WTC11 (cell line): Measurements from ENCODE around the gene TNNI3K. TPM values are rescaled to one million over a fixed set of nuclear protein-coding genes. Genes with fewer than 3 reads are reported as not detected.
A peak's percentile ranks its signal among the peaks of the same experiment; 100 is the strongest.

ENCODE experiments used
- ATAC-seq: fragments of 200-7000 bp; cut with Tn5 transposase; 2 replicates; pipeline ENCODE4 v1.10.0; 2021; ENCODE audit warnings: mild to moderate bottlenecking, moderate library complexity
- CTCF ChIA-PET: fragments of 300-600 bp; sonication (Branson Sonifier 250); formaldehyde crosslinking; loops from one replicate; lab custom pipeline; 2021; ENCODE audit warnings: antibody characterized with exemption; lab: Charles Lee
- POLR2A ChIA-PET: fragments of 350-600 bp; sonication (Branson Sonifier 250); formaldehyde crosslinking; loops from one replicate; lab custom pipeline; 2021; ENCODE audit warnings: antibody characterized with exemption; lab: Charles Lee
- DNase-seq: peaks from one replicate; pipeline ENCODE4 v3.0.0; 2021; ENCODE audit warnings: low spot score
- H3K27ac Mint-ChIP-seq: 2 replicates; pipeline ENCODE4 v1.8.0; 2021; ENCODE audit warnings: mixed read lengths
- H3K27me3 Mint-ChIP-seq: 2 replicates; pipeline ENCODE4 v1.8.0; 2021; ENCODE audit warnings: low read depth, mild to moderate bottlenecking, moderate library complexity, mixed read lengths
- H3K36me3 Mint-ChIP-seq: 2 replicates; pipeline ENCODE4 v1.8.0; 2021; ENCODE audit warnings: mixed read lengths
- H3K4me1 Mint-ChIP-seq: 2 replicates; pipeline ENCODE4 v1.8.0; 2022; ENCODE audit warnings: mixed read lengths
- H3K4me3 Mint-ChIP-seq: 2 replicates; pipeline ENCODE4 v1.8.0; 2021; ENCODE audit warnings: mild to moderate bottlenecking, moderate library complexity, mixed read lengths
- H3K9me3 Mint-ChIP-seq: 2 replicates; pipeline ENCODE4 v1.8.0; 2021; ENCODE audit warnings: mixed read lengths
- ATF3 ChIP-seq: sonication (generic); formaldehyde crosslinking; conservative IDR thresholded peaks from 2 replicates; pipeline ENCODE4 v1.8.1; 2022; ENCODE audit warnings: mild to moderate bottlenecking, missing genetic modification reagents
- ERG ChIP-seq: fragments of 250-450 bp; sonication (Bioruptor Pico); IDR thresholded peaks from 2 replicates; pipeline ENCODE4 v1.8.0; 2021; ENCODE audit warnings: mild to moderate bottlenecking
- ETV6 ChIP-seq: sonication (generic); formaldehyde crosslinking; IDR thresholded peaks from 2 replicates; pipeline ENCODE4 v1.8.1; 2022; ENCODE audit warnings: mild to moderate bottlenecking, missing genetic modification reagents
- FOXK1 ChIP-seq: sonication (generic); formaldehyde crosslinking; IDR thresholded peaks from 2 replicates; pipeline ENCODE4 v1.8.0; 2022; ENCODE audit warnings: mild to moderate bottlenecking, moderate library complexity, missing genetic modification reagents
- GRHL2 ChIP-seq: fragments of 250-450 bp; sonication (Bioruptor Pico); IDR thresholded peaks from 2 replicates; pipeline ENCODE4 v1.8.0; 2022; ENCODE audit warnings: mild to moderate bottlenecking, moderate library complexity; ENCODE audit not compliant: insufficient replicate concordance, severe bottlenecking
- GTF2I ChIP-seq: fragments of 250-450 bp; sonication (Bioruptor Pico); conservative IDR thresholded peaks from 2 replicates; pipeline ENCODE4 v1.4.0; 2021; ENCODE audit warnings: mild to moderate bottlenecking
- HMGXB4 ChIP-seq: sonication (generic); formaldehyde crosslinking; IDR thresholded peaks from 2 replicates; pipeline ENCODE4 v1.8.1; 2023; ENCODE audit warnings: mild to moderate bottlenecking, moderate library complexity, missing genetic modification reagents
- IRF1 ChIP-seq: sonication (generic); formaldehyde crosslinking; IDR thresholded peaks from 2 replicates; pipeline ENCODE4 v1.8.0; 2023; ENCODE audit warnings: missing genetic modification reagents
- JUN ChIP-seq: sonication (generic); formaldehyde crosslinking; IDR thresholded peaks from 2 replicates; pipeline ENCODE4 v1.8.0; 2023; ENCODE audit warnings: mild to moderate bottlenecking, missing genetic modification reagents
- NR1H2 ChIP-seq: sonication (generic); formaldehyde crosslinking; IDR thresholded peaks from 2 replicates; pipeline ENCODE4 v1.9.0; 2021; ENCODE audit warnings: mild to moderate bottlenecking, moderate library complexity, missing genetic modification reagents
- NR2C2 ChIP-seq: sonication (generic); formaldehyde crosslinking; IDR thresholded peaks from 2 replicates; pipeline ENCODE4 v1.8.0; 2022; ENCODE audit warnings: mild to moderate bottlenecking, missing genetic modification reagents
- SMAD4 ChIP-seq: sonication (generic); formaldehyde crosslinking; IDR thresholded peaks from 2 replicates; pipeline ENCODE4 v1.8.0; 2022; ENCODE audit warnings: mild to moderate bottlenecking, missing genetic modification reagents
- TCF7 ChIP-seq: sonication (generic); formaldehyde crosslinking; IDR thresholded peaks from 2 replicates; pipeline ENCODE4 v1.8.0; 2022; ENCODE audit warnings: mild to moderate bottlenecking, low read depth, missing genetic modification reagents, moderate library complexity
- TEAD4 ChIP-seq: sonication (generic); formaldehyde crosslinking; IDR thresholded peaks from 2 replicates; pipeline ENCODE4 v1.8.0; 2022; ENCODE audit warnings: mild to moderate bottlenecking, missing genetic modification reagents
- ZNF317 ChIP-seq: sonication (generic); formaldehyde crosslinking; IDR thresholded peaks from 2 replicates; pipeline ENCODE4 v1.8.1; 2023; ENCODE audit warnings: low read depth, mild to moderate bottlenecking, moderate library complexity, missing genetic modification reagents, borderline replicate concordance
- total RNA-seq: library from RNA; stranded (reverse); gene quantifications from 3 replicates; pipeline ENCODE4 v1.2.3, GENCODE V29; 2021
- TF ChIP-seq, protein P1 (sequence below): sonication (generic); formaldehyde crosslinking; IDR thresholded peaks from 2 replicates; pipeline ENCODE4 v1.8.1; 2023; ENCODE audit warnings: mild to moderate bottlenecking, missing genetic modification reagents, moderate library complexity
- TF ChIP-seq, protein P2 (sequence below): sonication (generic); formaldehyde crosslinking; IDR thresholded peaks from 2 replicates; pipeline ENCODE4 v1.8.0; 2022; ENCODE audit warnings: mild to moderate bottlenecking, missing genetic modification reagents
- TF ChIP-seq, protein P3 (sequence below): sonication (generic); formaldehyde crosslinking; IDR thresholded peaks from 2 replicates; pipeline ENCODE4 v1.8.0; 2023; ENCODE audit warnings: mild to moderate bottlenecking, missing genetic modification reagents

TNNI3K gene
- total RNA-seq, 1 experiment from 2014 or later = 0.07 TPM

DNA sequence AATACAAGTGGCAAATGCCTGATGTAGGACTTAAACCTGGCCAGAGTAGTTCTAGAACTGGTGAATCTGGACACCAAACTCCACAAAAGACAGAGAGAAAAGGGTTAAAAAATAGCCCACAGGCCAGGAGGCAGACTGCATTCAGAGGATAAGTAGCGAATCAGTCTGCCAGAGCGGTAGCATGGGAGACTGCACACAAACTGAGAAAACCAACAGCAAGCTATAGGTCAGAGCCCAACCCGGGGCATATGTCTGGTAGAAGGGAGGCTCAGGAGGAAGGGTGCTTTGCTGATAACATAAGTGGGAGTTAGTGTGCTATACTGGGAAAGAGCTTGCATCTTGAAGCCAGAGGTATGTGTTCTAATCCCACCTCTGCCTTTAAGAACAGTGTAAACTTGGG is 273.3 kb downstream of the TNNI3K start:
- TF ChIP-seq ATF3 (no peak), NR1H2 (CRISPR knock-in tag) (no peak), JUN (CRISPR knock-in tag) (no peak), IRF1 (CRISPR knock-in tag) (no peak), SMAD4 (CRISPR knock-in tag) (no peak), GTF2I (CRISPR knock-in tag) (no peak), ERG (CRISPR knock-in tag) (no peak), ZNF317 (CRISPR knock-in tag) (no peak), HMGXB4 (no peak), FOXK1 (no peak)
- TF ChIP-seq, protein P1, sequence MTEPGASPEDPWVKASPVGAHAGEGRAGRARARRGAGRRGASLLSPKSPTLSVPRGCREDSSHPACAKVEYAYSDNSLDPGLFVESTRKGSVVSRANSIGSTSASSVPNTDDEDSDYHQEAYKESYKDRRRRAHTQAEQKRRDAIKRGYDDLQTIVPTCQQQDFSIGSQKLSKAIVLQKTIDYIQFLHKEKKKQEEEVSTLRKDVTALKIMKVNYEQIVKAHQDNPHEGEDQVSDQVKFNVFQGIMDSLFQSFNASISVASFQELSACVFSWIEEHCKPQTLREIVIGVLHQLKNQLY (CRISPR knock-in tag) = no peak
- TF ChIP-seq, protein P2, sequence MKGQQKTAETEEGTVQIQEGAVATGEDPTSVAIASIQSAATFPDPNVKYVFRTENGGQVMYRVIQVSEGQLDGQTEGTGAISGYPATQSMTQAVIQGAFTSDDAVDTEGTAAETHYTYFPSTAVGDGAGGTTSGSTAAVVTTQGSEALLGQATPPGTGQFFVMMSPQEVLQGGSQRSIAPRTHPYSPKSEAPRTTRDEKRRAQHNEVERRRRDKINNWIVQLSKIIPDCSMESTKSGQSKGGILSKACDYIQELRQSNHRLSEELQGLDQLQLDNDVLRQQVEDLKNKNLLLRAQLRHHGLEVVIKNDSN = no peak
- Mint-ChIP-seq H3K9me3 (no peaks in the 10 kb centered on the region), H3K4me3 (no peak overlapping the region), H3K36me3 (no peaks in the 10 kb centered on the region), H3K4me1 (peaks cover 39% of the 10 kb centered on the region), H3K27ac (no peak overlapping the region), H3K27me3 (no peaks in the 10 kb centered on the region)
- ChIA-PET CTCF (interaction anchor here (1.3 kb wide), 1 partner anchor 181 kb away, joined by 7 read pairs; no protein-coding TSS in a partner anchor), POLR2A (no interaction called here)
- ATAC-seq (peak; percentile 46), DNase-seq (no peak)

DNA sequence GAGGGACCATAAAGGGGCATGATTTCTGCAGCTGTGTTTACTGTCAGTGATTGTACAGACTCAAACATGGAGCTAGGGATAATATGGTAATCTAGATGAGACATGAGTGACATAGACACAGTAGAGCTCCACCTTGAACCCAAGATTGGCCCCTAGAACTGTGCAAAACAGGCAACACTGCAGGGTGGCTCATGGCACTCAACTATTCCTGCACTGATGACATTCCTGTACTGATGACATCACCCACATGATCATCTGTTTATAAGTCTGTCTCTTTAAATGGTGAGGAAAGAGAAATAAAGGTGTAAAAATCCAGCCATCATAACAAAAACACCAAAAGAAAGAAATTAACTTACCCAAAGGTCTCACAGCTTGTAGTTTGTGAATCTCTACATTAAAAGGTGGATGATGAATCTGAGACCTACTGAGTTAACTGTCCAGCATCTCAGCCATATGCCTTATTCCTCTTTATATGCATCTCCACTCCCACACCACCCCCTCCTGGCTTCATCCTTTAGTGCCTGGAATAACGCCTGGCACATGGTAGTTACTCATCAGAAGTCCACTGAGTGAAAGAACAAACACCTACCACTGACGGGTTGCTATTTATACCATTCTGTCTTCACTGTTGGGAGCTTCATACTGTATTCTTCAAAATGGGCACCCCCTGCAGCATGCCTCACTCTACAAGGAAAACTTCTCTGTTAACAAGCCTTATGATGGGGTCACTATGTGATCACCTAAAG is 277.2 kb downstream of the TNNI3K start, which contains the start of gene LRRC53:
LRRC53 (minus strand) TSS at position 442 of the 746 bp plus-strand sequence. CDS start 29,262 bp downstream, outside the sequence.
- no peaks in the 10 kb centered on the region; the same call in 1 of the 2 replicates for H3K27me3 Mint-ChIP-seq
- H3K36me3 Mint-ChIP-seq = no peaks in the 10 kb centered on the region
- peaks cover 13% of the 10 kb centered on the region for H3K4me1 Mint-ChIP-seq
- H3K27ac Mint-ChIP-seq = no peak within 1 kb of the TSS; the same call in 1 of the 2 replicates
- DNase-seq (no peak), ATAC-seq (peak; percentile 40)
- TF ChIP-seq, protein P3, sequence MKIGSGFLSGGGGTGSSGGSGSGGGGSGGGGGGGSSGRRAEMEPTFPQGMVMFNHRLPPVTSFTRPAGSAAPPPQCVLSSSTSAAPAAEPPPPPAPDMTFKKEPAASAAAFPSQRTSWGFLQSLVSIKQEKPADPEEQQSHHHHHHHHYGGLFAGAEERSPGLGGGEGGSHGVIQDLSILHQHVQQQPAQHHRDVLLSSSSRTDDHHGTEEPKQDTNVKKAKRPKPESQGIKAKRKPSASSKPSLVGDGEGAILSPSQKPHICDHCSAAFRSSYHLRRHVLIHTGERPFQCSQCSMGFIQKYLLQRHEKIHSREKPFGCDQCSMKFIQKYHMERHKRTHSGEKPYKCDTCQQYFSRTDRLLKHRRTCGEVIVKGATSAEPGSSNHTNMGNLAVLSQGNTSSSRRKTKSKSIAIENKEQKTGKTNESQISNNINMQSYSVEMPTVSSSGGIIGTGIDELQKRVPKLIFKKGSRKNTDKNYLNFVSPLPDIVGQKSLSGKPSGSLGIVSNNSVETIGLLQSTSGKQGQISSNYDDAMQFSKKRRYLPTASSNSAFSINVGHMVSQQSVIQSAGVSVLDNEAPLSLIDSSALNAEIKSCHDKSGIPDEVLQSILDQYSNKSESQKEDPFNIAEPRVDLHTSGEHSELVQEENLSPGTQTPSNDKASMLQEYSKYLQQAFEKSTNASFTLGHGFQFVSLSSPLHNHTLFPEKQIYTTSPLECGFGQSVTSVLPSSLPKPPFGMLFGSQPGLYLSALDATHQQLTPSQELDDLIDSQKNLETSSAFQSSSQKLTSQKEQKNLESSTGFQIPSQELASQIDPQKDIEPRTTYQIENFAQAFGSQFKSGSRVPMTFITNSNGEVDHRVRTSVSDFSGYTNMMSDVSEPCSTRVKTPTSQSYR = no peak
- TF ChIP-seq NR2C2 (no peak), ETV6 (CRISPR knock-in tag) (no peak), TEAD4 (CRISPR knock-in tag) (no peak), TCF7 (no peak), GRHL2 (CRISPR knock-in tag) (no peak)
- ChIA-PET POLR2A (no interaction called here), CTCF (no interaction called here)
- H3K4me3 Mint-ChIP-seq = no peak within 1 kb of the TSS
- no peaks in the 10 kb centered on the region for H3K9me3 Mint-ChIP-seq
